ENCODE results near the gene ADARB1. TPM values are rescaled to one million over a fixed set of nuclear protein-coding genes. Genes with fewer than 3 reads are reported as not detected.

ADARB1 gene
- total and polyA plus RNA-seq, 2 of the 4 experiments (the other 2 are of a cell fraction): 39.8 to 47.3 TPM

DNA sequence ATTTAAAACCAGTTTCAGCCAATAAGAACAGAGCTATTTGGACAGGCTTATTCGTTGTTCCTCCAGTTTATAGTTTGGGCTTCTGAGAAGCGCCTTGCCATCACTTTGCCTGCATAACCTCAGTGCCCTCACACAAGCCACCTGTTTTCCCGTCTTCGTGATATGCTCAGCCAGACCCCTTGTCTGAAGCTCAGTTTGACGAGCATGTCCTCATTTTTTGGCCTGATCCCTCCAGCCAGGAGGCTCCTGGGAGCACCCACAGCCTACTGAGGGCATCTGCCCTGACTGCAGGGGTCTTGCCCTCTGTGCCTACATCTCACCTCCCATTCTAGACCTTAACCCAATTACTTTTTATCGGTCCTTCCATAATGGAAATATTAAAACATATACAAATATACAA, 95.3 kb downstream of the ADARB1 start:
- POLR2A ChIA-PET (ENCODE audit: unreplicated experiment): no interaction called here
- WGBS, 2 experiments (ENCODE audit: extremely low coverage in 2 of 2, insufficient read length in 1 of 2): 77% methylated on average over 4 of the region's 6 CpGs; no CpG with 5 or more reads in 1 of the 2 experiments
- Histone ChIP-seq H3K4me2 (ENCODE audit: low read depth, low read length) (no peak overlapping the region), H2AK5ac (ENCODE audit: low read depth, low read length) (no peak overlapping the region), H3K18ac (ENCODE audit: low read depth, low read length) (no peak overlapping the region), H2AFZ (replicated peaks; ENCODE audit: low read length, poor library complexity) (no peak overlapping the region), H2BK15ac (ENCODE audit: low read depth, low read length) (no peak overlapping the region), H3K4ac (ENCODE audit: low read depth, low read length) (no peak overlapping the region), H4K8ac (ENCODE audit: low read depth in 2 of 2, low read length in 2 of 2) (no peak overlapping the region; a peak in 1 of 4 replicates), H3K9me1 (ENCODE audit: insufficient read depth, low read length) (peaks cover 26% of the 10 kb centered on the region), H3K27ac (ENCODE audit: insufficient read depth, low read length) (no peak overlapping the region), H2BK20ac (ENCODE audit: low read depth, low read length) (no peak overlapping the region), H2AK9ac (replicated peaks; ENCODE audit: low read depth, low read length, poor library complexity) (no peak overlapping the region), H3K4me1 (ENCODE audit: control insufficient read depth, insufficient read depth, low read length) (peaks cover 21% of the 10 kb centered on the region), H3K79me1 (ENCODE audit: low read depth in 1 of 2, low read length in 2 of 2) (peaks cover 45 to 72% of the 10 kb centered on the region in 2 experiments), H4K20me1 (ENCODE audit: insufficient read depth, low read length) (peaks cover 37% of the 10 kb centered on the region), H4K5ac (ENCODE audit: low read depth, low read length) (no peak overlapping the region; the same call in 1 of the 2 replicates), H3K36me3 (ENCODE audit: control insufficient read depth, insufficient read depth, low read length) (peaks cover 27% of the 10 kb centered on the region), H3K23ac (ENCODE audit: low read depth, low read length) (no peak overlapping the region), H3K56ac (ENCODE audit: extremely low read depth, insufficient read depth, low read length) (no peak overlapping the region), H4K91ac (ENCODE audit: insufficient read depth, low read depth, low read length) (no peak overlapping the region), H2BK120ac (ENCODE audit: low read depth, low read length) (no peak overlapping the region), H3K14ac (replicated peaks; ENCODE audit: low read depth, low read length) (no peak overlapping the region), H3K27me3 (ENCODE audit: control insufficient read depth, insufficient read depth, low read length) (no peaks in the 10 kb centered on the region), H2BK5ac (ENCODE audit: low read depth, low read length, poor library complexity, severe bottlenecking) (no peak overlapping the region), H3K9ac (ENCODE audit: low read depth, low read length) (no peak overlapping the region), H3K4me3 (ENCODE audit: insufficient read depth, low read depth, low read length) (no peak overlapping the region), H3K9me3 (ENCODE audit: control insufficient read depth, insufficient read depth, low read length) (no peaks in the 10 kb centered on the region)
- DNase-seq: no peak
- in situ Hi-C loops (cut with MboI; ENCODE audit: low sequenced_read_pairs) (no loop called here), intact Hi-C loops (cut with micrococcal nuclease) (loop anchor here (1.0 kb wide), 1 partner anchor 13 kb away; no protein-coding TSS in a partner anchor), dilution Hi-C loops (cut with HindIII; ENCODE audit: low sequenced_read_pairs, unreplicated experiment) (no loop called here)
- ATAC-seq (ENCODE audit: low read depth): no peak
- CTCF ChIA-PET: no interaction called here
- BruUV-seq (replicated peaks): no TSS peak
- TF ChIP-seq CEBPB (IDR thresholded peaks at IDR 0.05; ENCODE audit: low read depth, low read length) (no peak), CHD1 (IDR thresholded peaks at IDR 0.05; ENCODE audit: low read depth, low read length) (no peak), MXI1 (IDR thresholded peaks at IDR 0.05; ENCODE audit: borderline replicate concordance, low read depth, low read length) (no peak), RFX5 (IDR thresholded peaks at IDR 0.05; ENCODE audit: low read depth, low read length) (no peak)
- TF ChIP-seq, protein P1, sequence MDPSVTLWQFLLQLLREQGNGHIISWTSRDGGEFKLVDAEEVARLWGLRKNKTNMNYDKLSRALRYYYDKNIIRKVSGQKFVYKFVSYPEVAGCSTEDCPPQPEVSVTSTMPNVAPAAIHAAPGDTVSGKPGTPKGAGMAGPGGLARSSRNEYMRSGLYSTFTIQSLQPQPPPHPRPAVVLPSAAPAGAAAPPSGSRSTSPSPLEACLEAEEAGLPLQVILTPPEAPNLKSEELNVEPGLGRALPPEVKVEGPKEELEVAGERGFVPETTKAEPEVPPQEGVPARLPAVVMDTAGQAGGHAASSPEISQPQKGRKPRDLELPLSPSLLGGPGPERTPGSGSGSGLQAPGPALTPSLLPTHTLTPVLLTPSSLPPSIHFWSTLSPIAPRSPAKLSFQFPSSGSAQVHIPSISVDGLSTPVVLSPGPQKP (IDR thresholded peaks at IDR 0.05; ENCODE audit: borderline replicate concordance, low read depth, low read length): no peak
- TF ChIP-seq, protein P2, sequence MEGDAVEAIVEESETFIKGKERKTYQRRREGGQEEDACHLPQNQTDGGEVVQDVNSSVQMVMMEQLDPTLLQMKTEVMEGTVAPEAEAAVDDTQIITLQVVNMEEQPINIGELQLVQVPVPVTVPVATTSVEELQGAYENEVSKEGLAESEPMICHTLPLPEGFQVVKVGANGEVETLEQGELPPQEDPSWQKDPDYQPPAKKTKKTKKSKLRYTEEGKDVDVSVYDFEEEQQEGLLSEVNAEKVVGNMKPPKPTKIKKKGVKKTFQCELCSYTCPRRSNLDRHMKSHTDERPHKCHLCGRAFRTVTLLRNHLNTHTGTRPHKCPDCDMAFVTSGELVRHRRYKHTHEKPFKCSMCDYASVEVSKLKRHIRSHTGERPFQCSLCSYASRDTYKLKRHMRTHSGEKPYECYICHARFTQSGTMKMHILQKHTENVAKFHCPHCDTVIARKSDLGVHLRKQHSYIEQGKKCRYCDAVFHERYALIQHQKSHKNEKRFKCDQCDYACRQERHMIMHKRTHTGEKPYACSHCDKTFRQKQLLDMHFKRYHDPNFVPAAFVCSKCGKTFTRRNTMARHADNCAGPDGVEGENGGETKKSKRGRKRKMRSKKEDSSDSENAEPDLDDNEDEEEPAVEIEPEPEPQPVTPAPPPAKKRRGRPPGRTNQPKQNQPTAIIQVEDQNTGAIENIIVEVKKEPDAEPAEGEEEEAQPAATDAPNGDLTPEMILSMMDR (conservative IDR thresholded peaks at IDR 0.05; ENCODE audit: low read depth, low read length): no peak

Measured in IMR-90 (cell line).